Endothelial cell of umbilical vein (primary cell): ENCODE data around the gene ENGASE. TPM values are rescaled to one million over a fixed set of nuclear protein-coding genes. Genes with fewer than 3 reads are reported as not detected.

Source experiments
- BruUV-seq: library from RNA; stranded (reverse); fragments of 400-500 nt; replicated peaks from 2 replicates; lab custom pipeline; 2021; lab: Mats Ljungman, UMichigan
- CTCF ChIA-PET: fragments of 300-600, 350-600 bp; sonication (Branson Sonifier 250); formaldehyde crosslinking; loops from one replicate; lab custom pipeline; 2021; ENCODE audit warnings: antibody characterized with exemption, inconsistent platforms; lab: Charles Lee
- POLR2A ChIA-PET: fragments of 300-600, 350-600 bp; sonication (Branson Sonifier 250); formaldehyde crosslinking; loops from one replicate; lab custom pipeline; 2021; ENCODE audit warnings: antibody characterized with exemption, inconsistent platforms; lab: Charles Lee
- DNase-seq: peaks from one replicate; pipeline ENCODE4 v3.0.0-alpha.2; 2011; ENCODE audit warnings: low read depth, low spot score
- FAIRE-seq: peaks from 2 replicates; lab custom pipeline; 2011; peaks lifted over from hg19 to GRCh38; lab: Jason Lieb, UNC
- H2AFZ ChIP-seq: 2 replicates; pipeline ENCODE4 v1.6.0; 2012; ENCODE audit warnings: low read depth, low read length, control low read depth, inconsistent platforms
- H3K27ac ChIP-seq: 2 replicates; pipeline ENCODE4 v1.5.1; 2011; ENCODE audit warnings: low read depth, mild to moderate bottlenecking, control low read depth, low read length, moderate library complexity; ENCODE audit not compliant: insufficient read depth
- H3K27me3 ChIP-seq, 2 experiments: 2 replicates each; pipeline versions ENCODE4 v1.6.0 to v1.6.1; 2011; ENCODE audit warnings: low read length in 2 of 2, mixed read lengths in 1 of 2; ENCODE audit not compliant: control insufficient read depth in 2 of 2, insufficient read depth in 2 of 2
- H3K36me3 ChIP-seq, 2 experiments: 2 replicates in 1 of 2; 3 replicates in 1 of 2; pipeline ENCODE4 v1.5.1; 2011; ENCODE audit warnings: low read length in 2 of 2, mild to moderate bottlenecking in 1 of 2, moderate library complexity in 1 of 2; ENCODE audit not compliant: control insufficient read depth in 2 of 2, insufficient read depth in 2 of 2; ENCODE audit errors: extremely low read depth in 1 of 2
- H3K4me1 ChIP-seq: 3 replicates; pipeline ENCODE4 v1.5.1; 2011; ENCODE audit warnings: mild to moderate bottlenecking, low read length; ENCODE audit not compliant: control insufficient read depth, insufficient read depth; ENCODE audit errors: extremely low read depth
- H3K4me2 ChIP-seq: 2 replicates; pipeline ENCODE4 v1.6.1; 2011; ENCODE audit warnings: low read length, control low read depth, mixed read lengths; ENCODE audit not compliant: insufficient read depth
- H3K4me3 ChIP-seq, 3 experiments: fragments of 200-600 bp in 1 of 3; sonication (generic), shearing (Covaris generic) in 1 of 3; replicated peaks in 1 of 3; 2 replicates each; pipeline ENCODE4 v1.5.1; 2011 to 2016; ENCODE audit warnings: control low read depth in 3 of 3, low read length in 3 of 3, mild to moderate bottlenecking in 2 of 3, inconsistent platforms in 1 of 3, low read depth in 1 of 3, moderate library complexity in 1 of 3; ENCODE audit not compliant: insufficient read depth in 1 of 3
- H3K79me2 ChIP-seq: 2 replicates; pipeline ENCODE4 v1.6.0; 2012; ENCODE audit warnings: low read length, inconsistent platforms; ENCODE audit not compliant: control insufficient read depth, insufficient read depth
- H3K9ac ChIP-seq: replicated peaks from 2 replicates; pipeline ENCODE3; 2011; ENCODE audit warnings: low read length, control low read depth; ENCODE audit not compliant: insufficient read depth; ENCODE audit errors: extremely low read depth
- H3K9me1 ChIP-seq: replicated peaks from 3 replicates; pipeline ENCODE4 v1.6.0; 2011; ENCODE audit warnings: mild to moderate bottlenecking, low read length; ENCODE audit not compliant: control insufficient read depth, insufficient read depth; ENCODE audit errors: extremely low read depth
- H3K9me3 ChIP-seq: replicated peaks from 2 replicates; pipeline ENCODE4 v1.5.1; 2012; ENCODE audit warnings: low read length, inconsistent platforms; ENCODE audit not compliant: control insufficient read depth, insufficient read depth
- H4K20me1 ChIP-seq: replicated peaks from 2 replicates; pipeline ENCODE3; 2011; ENCODE audit warnings: mild to moderate bottlenecking, low read length; ENCODE audit not compliant: control insufficient read depth, insufficient read depth; ENCODE audit errors: extremely low read depth
- CTCF ChIP-seq, 2 donors: IDR thresholded peaks; 1 replicate in 1 of 2; 2 replicates in 1 of 2; pipeline ENCODE4 v1.5.1; 2011; ENCODE audit warnings: low read length in 2 of 2, mild to moderate bottlenecking in 2 of 2, moderate library complexity in 2 of 2, control low read depth in 1 of 2, inconsistent platforms in 1 of 2, low read depth in 1 of 2; ENCODE audit not compliant: insufficient read depth in 1 of 2; ENCODE audit errors: extremely low read depth in 1 of 2
- EZH2 ChIP-seq: IDR thresholded peaks from 2 replicates; pipeline ENCODE4 v1.6.1; 2012; ENCODE audit warnings: borderline replicate concordance, low read depth, mild to moderate bottlenecking, moderate library complexity, low read length, inconsistent platforms; ENCODE audit not compliant: severe bottlenecking
- FOS ChIP-seq: IDR thresholded peaks from 2 replicates; pipeline ENCODE4 v1.6.1; 2011; ENCODE audit warnings: mild to moderate bottlenecking, low read length, moderate library complexity, borderline replicate concordance; ENCODE audit not compliant: insufficient read depth
- JUN ChIP-seq: IDR thresholded peaks from 2 replicates; pipeline ENCODE4 v1.6.1; 2011; ENCODE audit warnings: borderline replicate concordance, low read depth; ENCODE audit not compliant: insufficient read length, insufficient read depth
- MYC ChIP-seq: IDR thresholded peaks from one replicate; pipeline ENCODE4 v1.6.1; 2011; ENCODE audit warnings: mild to moderate bottlenecking, low read depth, low read length
- POLR2AphosphoS5 ChIP-seq: IDR thresholded peaks from 2 replicates; pipeline ENCODE4 v1.6.1; 2012; ENCODE audit warnings: low read depth, mild to moderate bottlenecking, control low read depth, low read length, moderate library complexity; ENCODE audit not compliant: insufficient read depth
- dilution Hi-C: fragments of 300-500 bp; cut with MboI; formaldehyde crosslinking; loops from one replicate; pipeline ENCODE4 v1.15.0; 2019; ENCODE audit warnings: low sequenced_read_pairs; ENCODE audit not compliant: extremely low pct_ligation_motif_present
- intact Hi-C: fragments of 100-400 bp; cut with micrococcal nuclease; formaldehyde crosslinking; loops from one replicate; pipeline ENCODE4 v1.10.0; 2022
- polyA plus RNA-seq, 4 experiments: library from polyadenylated mRNA; depleted of rRNA in 3 of 4; stranded (reverse) in 3 of 4; unstranded in 1 of 4; fragments of >200 nt; gene quantifications; 2 replicates each; pipeline versions ENCODE4 v1.2.1 to v1.2.3, GENCODE V29; 2011 to 2012; ENCODE audit warnings: missing spikeins in 1 of 4
- total RNA-seq: library from RNA; stranded (reverse); gene quantifications from 2 replicates; pipeline ENCODE4 v1.2.3, GENCODE V29; 2021

Gene ENGASE
- total and polyA plus RNA-seq, 2 donors (not counting 3 experiments of a cell fraction or from before 2014, with no cell fraction given) = 13.7 to 20.8 TPM

GRCh38 chr17:79083191-79083971 lies 8.8 kb downstream of the ENGASE start:
- no peak for DNase-seq
- Histone ChIP-seq H3K9me3 (no peaks in the 10 kb centered on the region), H3K4me2 (no peak overlapping the region), H4K20me1 (no peaks in the 10 kb centered on the region), H3K9ac (no peak overlapping the region), H3K79me2 (no peaks in the 10 kb centered on the region), H2AFZ (no peak overlapping the region), H3K4me3 (no peak overlapping the region), H3K27me3 (no peaks in the 10 kb centered on the region), H3K36me3 (peaks cover 0 to 18% of the 10 kb centered on the region in 2 experiments), H3K4me1 (no peaks in the 10 kb centered on the region), H3K27ac (no peak overlapping the region), H3K9me1 (no peaks in the 10 kb centered on the region)
- no peak for TF ChIP-seq POLR2AphosphoS5
- TF ChIP-seq JUN = no peak
- no peak for TF ChIP-seq FOS
- no peak for TF ChIP-seq MYC
- no peak for TF ChIP-seq EZH2
- TF ChIP-seq CTCF (IDR thresholded peaks at IDR 0.05; ENCODE audit: extremely low read depth in 1 of 2, insufficient read depth in 1 of 2, low read depth in 1 of 2, low read length in 2 of 2) = no peak
- ChIA-PET CTCF (interaction anchor here (1.0 to 14.1 kb wide), 8 partner anchors 9 to 317 kb away, joined by 3 to 428 read pairs (median 5); partner anchors contain the start of gene ENGASE), POLR2A (no interaction called here)
- intact Hi-C loops (loop anchor here (10.0 kb wide), 1 partner anchor 81 kb away; no protein-coding TSS in a partner anchor), dilution Hi-C loops (no loop called here)
- no peak for FAIRE-seq
- BruUV-seq = no TSS peak
